Measurements from ENCODE around the gene NDUFS8. TPM values are rescaled to one million over a fixed set of nuclear protein-coding genes. Genes with fewer than 3 reads are reported as not detected.

The NDUFS8 gene
- total RNA-seq, 2 donors from 2014 or later, result 139 to 236 TPM

- DNase-seq (ENCODE audit: low spot score in 2 of 2) (no peak), ATAC-seq (no peak)
- H3K9me3 Mint-ChIP-seq, result no peaks in the 10 kb centered on the region
- H3K36me3 Mint-ChIP-seq, result no peaks in the 10 kb centered on the region
- peak overlapping the region in 1 of 2 donors; percentile 18 for H3K27ac Mint-ChIP-seq
These were observed 18.4 kb downstream of the NDUFS8 start for GRCh38 chr11:68048681-68049508.

DNA sequence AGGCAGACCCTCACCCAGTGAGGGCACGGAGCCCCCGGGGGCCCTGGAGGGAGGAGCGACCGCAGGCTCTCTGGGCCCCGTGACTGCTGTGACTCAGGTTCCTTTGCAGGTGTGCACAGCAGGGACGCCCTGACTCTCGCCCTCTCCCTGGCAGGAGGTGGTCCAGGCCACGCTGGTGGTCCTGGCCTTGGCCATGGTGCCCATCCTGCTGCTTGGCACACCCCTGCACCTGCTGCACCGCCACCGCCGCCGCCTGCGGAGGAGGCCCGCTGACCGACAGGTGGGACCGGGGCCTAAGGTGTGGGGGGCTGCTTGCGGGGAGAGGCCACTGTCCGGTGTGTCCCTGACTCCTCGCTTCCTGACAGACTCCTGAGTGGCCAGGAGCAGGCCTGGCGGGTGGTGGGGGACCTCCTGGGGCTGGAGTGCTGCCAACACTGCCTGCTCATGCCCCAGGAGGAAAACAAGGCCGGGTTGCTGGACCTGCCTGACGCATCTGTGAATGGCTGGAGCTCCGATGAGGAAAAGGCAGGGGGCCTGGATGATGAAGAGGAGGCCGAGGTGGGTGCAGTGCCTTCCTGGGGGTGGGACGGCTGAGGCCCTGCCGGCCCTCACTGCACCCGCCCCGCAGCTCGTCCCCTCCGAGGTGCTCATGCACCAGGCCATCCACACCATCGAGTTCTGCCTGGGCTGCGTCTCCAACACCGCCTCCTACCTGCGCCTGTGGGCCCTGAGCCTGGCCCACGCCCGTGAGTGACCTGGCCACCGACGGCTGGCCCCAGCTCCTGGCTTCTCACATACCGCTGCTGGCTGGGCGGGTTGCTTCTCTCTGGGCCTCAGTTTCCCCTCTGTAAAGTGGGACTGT is 19.3 kb downstream of the NDUFS8 start:
- no peak overlapping the region for H3K27ac Mint-ChIP-seq
- H3K36me3 Mint-ChIP-seq, result no peaks in the 10 kb centered on the region
- no peak for ATAC-seq
- DNase-seq (ENCODE audit: low spot score in 2 of 2), result no peak
- no peaks in the 10 kb centered on the region for H3K9me3 Mint-ChIP-seq

DNA sequence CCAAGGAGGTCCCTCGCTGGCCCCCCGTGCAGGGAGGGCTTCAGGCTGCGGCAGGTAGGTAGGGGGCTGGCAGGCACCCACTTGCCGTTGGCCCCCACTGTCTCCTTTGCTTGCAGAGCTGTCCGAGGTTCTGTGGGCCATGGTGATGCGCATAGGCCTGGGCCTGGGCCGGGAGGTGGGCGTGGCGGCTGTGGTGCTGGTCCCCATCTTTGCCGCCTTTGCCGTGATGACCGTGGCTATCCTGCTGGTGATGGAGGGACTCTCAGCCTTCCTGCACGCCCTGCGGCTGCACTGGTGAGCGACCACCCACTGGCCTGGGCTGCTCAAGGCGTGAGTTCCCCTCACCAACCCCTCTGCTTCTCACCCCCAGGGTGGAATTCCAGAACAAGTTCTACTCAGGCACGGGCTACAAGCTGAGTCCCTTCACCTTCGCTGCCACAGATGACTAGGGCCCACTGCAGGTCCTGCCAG is 19.9 kb downstream of the NDUFS8 start:
- H3K27ac Mint-ChIP-seq, result peak overlapping the region; percentile 29 to 30

GRCh38 chr11:68051191-68052136 is 21.0 kb downstream of the NDUFS8 start:
- peak in 1 of 2 donors; percentile 4 for ATAC-seq
- Mint-ChIP-seq H3K9me3 (no peaks in the 10 kb centered on the region), H3K36me3 (no peaks in the 10 kb centered on the region), H3K27ac (peak overlapping the region; percentile 37 to 92)
- DNase-seq (ENCODE audit: low spot score in 2 of 2), result peak in 1 of 2 donors; percentile 53

More for the DNA sequence above, 19.9 kb downstream of the NDUFS8 start:
- DNase-seq (ENCODE audit: low spot score in 2 of 2) (peak in 1 of 2 donors; percentile 52), ATAC-seq (no peak)
- Mint-ChIP-seq H3K36me3 (no peaks in the 10 kb centered on the region), H3K9me3 (no peaks in the 10 kb centered on the region)

- Mint-ChIP-seq H3K9me3 (no peaks in the 10 kb centered on the region), H3K27ac (peak overlapping the region; percentile 37 to 92), H3K36me3 (no peaks in the 10 kb centered on the region)
- no peak for DNase-seq (ENCODE audit: low spot score in 2 of 2)
- ATAC-seq, result peak in 1 of 2 donors; percentile 3
These were observed 21.8 kb downstream of the NDUFS8 start for GRCh38 chr11:68052137-68052873.

DNA sequence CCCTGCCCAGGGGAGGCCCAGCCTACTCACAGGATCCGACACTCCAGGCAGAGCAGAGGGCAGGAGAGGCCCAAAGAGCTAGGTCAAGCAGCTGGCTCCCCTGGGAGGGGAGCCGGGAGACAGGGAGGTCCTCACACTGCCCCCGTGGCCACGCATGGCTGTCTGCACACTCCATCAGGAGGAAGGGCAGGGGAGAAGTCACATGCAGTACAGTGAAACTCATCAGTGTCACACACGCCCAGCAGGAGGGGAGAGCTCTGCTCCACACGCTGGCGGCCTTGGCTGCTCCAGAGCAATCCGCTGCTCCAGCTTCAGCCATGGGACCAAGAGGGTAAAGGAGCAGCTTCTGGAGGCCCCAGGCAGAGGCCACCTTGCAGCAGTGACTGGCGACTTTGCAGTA is 22.6 kb downstream of the NDUFS8 start:
- DNase-seq (ENCODE audit: low spot score in 2 of 2), result peak in 1 of 2 donors; percentile 52
- H3K27ac Mint-ChIP-seq, result peak overlapping the region; percentile 37 to 85
- no peak for ATAC-seq
- no peaks in the 10 kb centered on the region for H3K36me3 Mint-ChIP-seq
- H3K9me3 Mint-ChIP-seq, result no peaks in the 10 kb centered on the region

GRCh38 chr11:68053981-68054812 is 23.7 kb downstream of the NDUFS8 start:
- DNase-seq (ENCODE audit: low spot score in 2 of 2) (peak in 1 of 2 donors; percentile 52), ATAC-seq (peak; percentile 11 to 18)
- Mint-ChIP-seq H3K9me3 (no peaks in the 10 kb centered on the region), H3K36me3 (no peaks in the 10 kb centered on the region), H3K27ac (peak overlapping the region in 1 of 2 donors; percentile 37)

- no peak for ATAC-seq
- DNase-seq (ENCODE audit: low spot score in 2 of 2), result no peak
- Mint-ChIP-seq H3K27ac (peak overlapping the region in 1 of 2 donors; percentile 18), H3K36me3 (peaks cover 0 to 7% of the 10 kb centered on the region in 2 donors), H3K9me3 (no peaks in the 10 kb centered on the region)
These were observed 26.1 kb downstream of the NDUFS8 start for GRCh38 chr11:68056317-68057285.

- Mint-ChIP-seq H3K9me3 (no peaks in the 10 kb centered on the region), H3K27ac (no peak overlapping the region), H3K36me3 (peaks cover 0 to 14% of the 10 kb centered on the region in 2 donors)
- ATAC-seq (no peak), DNase-seq (ENCODE audit: low spot score in 2 of 2) (no peak)
These were observed 27.3 kb downstream of the NDUFS8 start for GRCh38 chr11:68057807-68058206.

DNA sequence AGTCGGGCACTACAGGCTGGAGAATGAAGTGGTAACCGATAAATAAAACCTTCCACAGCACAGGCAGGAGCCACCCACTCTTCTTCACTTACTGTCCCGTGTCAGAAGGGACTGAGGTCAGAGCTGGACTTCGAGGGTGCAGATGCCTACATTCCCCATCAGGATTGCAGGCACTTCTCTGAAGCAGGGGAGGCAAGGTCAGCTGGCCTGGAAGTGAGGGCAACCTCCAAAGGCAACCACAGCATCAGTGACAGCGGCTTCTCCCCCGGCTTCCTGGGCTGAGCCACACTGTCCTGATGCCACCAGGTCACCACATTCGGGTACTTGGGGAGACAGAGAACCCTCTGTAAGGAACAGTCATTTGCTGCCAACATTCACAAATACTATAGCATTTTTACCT is 31.0 kb downstream of the NDUFS8 start:
- Mint-ChIP-seq H3K27ac (no peak overlapping the region), H3K9me3 (no peaks in the 10 kb centered on the region), H3K36me3 (peaks cover 0 to 21% of the 10 kb centered on the region in 2 donors)
- ATAC-seq (no peak), DNase-seq (ENCODE audit: low spot score in 2 of 2) (no peak)

GRCh38 chr11:68064926-68065325 is 34.4 kb downstream of the NDUFS8 start:
- Mint-ChIP-seq H3K27ac (no peak overlapping the region), H3K36me3 (peaks cover 0 to 24% of the 10 kb centered on the region in 2 donors), H3K9me3 (no peaks in the 10 kb centered on the region)
- ATAC-seq, result no peak
- DNase-seq (ENCODE audit: low spot score in 2 of 2), result no peak

DNA sequence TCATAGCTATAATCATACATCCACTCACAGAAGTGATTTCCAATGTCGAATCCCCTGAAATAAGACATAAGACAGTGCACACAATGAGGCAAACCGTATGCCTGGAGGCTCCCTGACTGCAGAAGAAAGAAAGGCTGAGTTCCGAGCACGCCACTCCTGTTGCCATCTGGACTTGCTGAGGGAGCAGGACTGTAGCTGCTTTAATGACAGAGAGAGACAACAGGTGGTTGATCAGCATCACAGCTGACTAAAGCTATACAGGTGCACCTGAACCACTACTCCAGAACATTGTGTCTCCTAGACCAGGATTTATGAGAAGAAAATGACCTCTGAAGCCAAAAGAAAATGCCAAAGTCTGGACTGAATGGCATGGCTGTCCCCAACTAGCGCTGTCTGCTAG is 35.4 kb downstream of the NDUFS8 start:
- Mint-ChIP-seq H3K27ac (no peak overlapping the region), H3K36me3 (peaks cover 0 to 23% of the 10 kb centered on the region in 2 donors), H3K9me3 (no peaks in the 10 kb centered on the region)
- ATAC-seq (no peak), DNase-seq (ENCODE audit: low spot score in 2 of 2) (no peak)

GRCh38 chr11:68066742-68067141 is 36.3 kb downstream of the NDUFS8 start:
- no peak for ATAC-seq
- H3K36me3 Mint-ChIP-seq, result peaks cover 0 to 18% of the 10 kb centered on the region in 2 donors
- no peaks in the 10 kb centered on the region for H3K9me3 Mint-ChIP-seq
- DNase-seq (ENCODE audit: low spot score in 2 of 2), result no peak
- H3K27ac Mint-ChIP-seq, result no peak overlapping the region

GRCh38 chr11:68067991-68068390 is 37.5 kb downstream of the NDUFS8 start:
- Mint-ChIP-seq H3K27ac (no peak overlapping the region), H3K9me3 (no peaks in the 10 kb centered on the region), H3K36me3 (peaks cover 0 to 13% of the 10 kb centered on the region in 2 donors)
- no peak for DNase-seq (ENCODE audit: low spot score in 2 of 2)
- ATAC-seq, result no peak

All from activated naive CD4-positive, alpha-beta T cell treated with anti-CD3 and anti-CD28 coated beads, Interleukin-2, amount 50 U/mL, for 72 hours (primary cell).